ENCODE data around the gene TMC6.

Gene TMC6

GRCh38 chr17:78138204-78139060 lies 9.9 kb upstream of the TMC6 start:
- DNase-seq (ENCODE audit: low read depth, low spot score): no peak
- no peak for TF ChIP-seq POLR2AphosphoS5 (IDR thresholded peaks at IDR 0.05; ENCODE audit: borderline replicate concordance, low read depth, low read length)
- no peak for TF ChIP-seq FOXP2 (optimal IDR thresholded peaks at IDR 0.05; ENCODE audit: control extremely low read depth, extremely low read length, insufficient read depth)
- TF ChIP-seq EZH2 (IDR thresholded peaks at IDR 0.05): no peak
- Histone ChIP-seq H3K9ac (ENCODE audit: insufficient read length) (no peak overlapping the region), H3K4me3 (no peak overlapping the region), H3K9me3 (ENCODE audit: low read depth, low read length) (no peaks in the 10 kb centered on the region), H3K36me3 (ENCODE audit: insufficient read depth, low read length) (no peaks in the 10 kb centered on the region), H3K27ac (no peak overlapping the region)

- Histone ChIP-seq H3K4me3 (no peak overlapping the region), H3K9me3 (ENCODE audit: low read depth, low read length) (no peaks in the 10 kb centered on the region), H3K27ac (no peak overlapping the region), H3K9ac (ENCODE audit: insufficient read length) (no peak overlapping the region), H3K36me3 (ENCODE audit: insufficient read depth, low read length) (no peaks in the 10 kb centered on the region)
- DNase-seq (ENCODE audit: low read depth, low spot score): no peak
- no peak for TF ChIP-seq FOXP2 (optimal IDR thresholded peaks at IDR 0.05; ENCODE audit: control extremely low read depth, extremely low read length, insufficient read depth)
- TF ChIP-seq POLR2AphosphoS5 (IDR thresholded peaks at IDR 0.05; ENCODE audit: borderline replicate concordance, low read depth, low read length): no peak
- no peak for TF ChIP-seq EZH2 (IDR thresholded peaks at IDR 0.05)
These were observed 9.0 kb upstream of the TMC6 start for GRCh38 chr17:78137392-78138203.

GRCh38 chr17:78135858-78136500 lies 7.4 kb upstream of the TMC6 start:
- Histone ChIP-seq H3K36me3 (ENCODE audit: insufficient read depth, low read length) (no peaks in the 10 kb centered on the region), H3K27ac (no peak overlapping the region), H3K9me3 (ENCODE audit: low read depth, low read length) (no peaks in the 10 kb centered on the region), H3K4me3 (no peak overlapping the region), H3K9ac (ENCODE audit: insufficient read length) (no peak overlapping the region)
- TF ChIP-seq FOXP2 (optimal IDR thresholded peaks at IDR 0.05; ENCODE audit: control extremely low read depth, extremely low read length, insufficient read depth) (no peak), POLR2AphosphoS5 (IDR thresholded peaks at IDR 0.05; ENCODE audit: borderline replicate concordance, low read depth, low read length) (no peak), EZH2 (IDR thresholded peaks at IDR 0.05) (no peak)
- no peak for DNase-seq (ENCODE audit: low read depth, low spot score)

GRCh38 chr17:78134899-78135385 lies 6.4 kb upstream of the TMC6 start:
- Histone ChIP-seq H3K9me3 (ENCODE audit: low read depth, low read length) (no peaks in the 10 kb centered on the region), H3K36me3 (ENCODE audit: insufficient read depth, low read length) (no peaks in the 10 kb centered on the region), H3K27ac (no peak overlapping the region), H3K4me3 (no peak overlapping the region), H3K9ac (ENCODE audit: insufficient read length) (no peak overlapping the region)
- TF ChIP-seq FOXP2 (optimal IDR thresholded peaks at IDR 0.05; ENCODE audit: control extremely low read depth, extremely low read length, insufficient read depth) (no peak), EZH2 (IDR thresholded peaks at IDR 0.05) (no peak), POLR2AphosphoS5 (IDR thresholded peaks at IDR 0.05; ENCODE audit: borderline replicate concordance, low read depth, low read length) (no peak)
- DNase-seq (ENCODE audit: low read depth, low spot score): no peak

GRCh38 chr17:78133971-78134898 lies 5.7 kb upstream of the TMC6 start:
- Histone ChIP-seq H3K27ac (no peak overlapping the region), H3K4me3 (no peak overlapping the region), H3K9me3 (ENCODE audit: low read depth, low read length) (no peaks in the 10 kb centered on the region), H3K9ac (ENCODE audit: insufficient read length) (no peak overlapping the region), H3K36me3 (ENCODE audit: insufficient read depth, low read length) (no peaks in the 10 kb centered on the region)
- DNase-seq (ENCODE audit: low read depth, low spot score): no peak
- TF ChIP-seq EZH2 (IDR thresholded peaks at IDR 0.05): no peak
- no peak for TF ChIP-seq POLR2AphosphoS5 (IDR thresholded peaks at IDR 0.05; ENCODE audit: borderline replicate concordance, low read depth, low read length)

- H3K36me3 ChIP-seq (ENCODE audit: insufficient read depth, low read length): no peaks in the 10 kb centered on the region
- H3K9me3 ChIP-seq (ENCODE audit: low read depth, low read length): no peaks in the 10 kb centered on the region
- no peak for DNase-seq (ENCODE audit: low read depth, low spot score)
- no peak overlapping the region for H3K9ac ChIP-seq (ENCODE audit: insufficient read length)
- H3K27ac ChIP-seq: no peak overlapping the region
- H3K4me3 ChIP-seq: no peak overlapping the region
- no peak for TF ChIP-seq POLR2AphosphoS5 (IDR thresholded peaks at IDR 0.05; ENCODE audit: borderline replicate concordance, low read depth, low read length)
- TF ChIP-seq FOXP2 (optimal IDR thresholded peaks at IDR 0.05; ENCODE audit: control extremely low read depth, extremely low read length, insufficient read depth): no peak
- no peak for TF ChIP-seq EZH2 (IDR thresholded peaks at IDR 0.05)
These were observed 4.8 kb upstream of the TMC6 start for GRCh38 chr17:78133179-78133951.

- Histone ChIP-seq H3K9me3 (ENCODE audit: low read depth, low read length) (no peaks in the 10 kb centered on the region), H3K36me3 (ENCODE audit: insufficient read depth, low read length) (no peaks in the 10 kb centered on the region), H3K4me3 (no peak overlapping the region), H3K9ac (ENCODE audit: insufficient read length) (no peak overlapping the region), H3K27ac (no peak overlapping the region)
- TF ChIP-seq EZH2 (IDR thresholded peaks at IDR 0.05): no peak
- no peak for TF ChIP-seq POLR2AphosphoS5 (IDR thresholded peaks at IDR 0.05; ENCODE audit: borderline replicate concordance, low read depth, low read length)
- no peak for TF ChIP-seq FOXP2 (optimal IDR thresholded peaks at IDR 0.05; ENCODE audit: control extremely low read depth, extremely low read length, insufficient read depth)
- DNase-seq (ENCODE audit: low read depth, low spot score): no peak
These were observed 4.2 kb upstream of the TMC6 start for GRCh38 chr17:78132767-78133178.
